Hepatocyte (in vitro differentiated cells): ENCODE data around the gene TNNT3. TPM values are rescaled to one million over a fixed set of nuclear protein-coding genes. Genes with fewer than 3 reads are reported as not detected.

Experiments
- DNase-seq: peaks from one replicate; pipeline ENCODE4 v3.0.0-alpha.2; 2016; ENCODE audit warnings: low spot score
- H2AFZ ChIP-seq: fragments of 200-600 bp; sonication (generic); 2 replicates; pipeline ENCODE4 v1.6.0; 2016; ENCODE audit warnings: antibody characterized with exemption, mild to moderate bottlenecking
- H3K27ac ChIP-seq: fragments of 200-600 bp; sonication (generic); 2 replicates; pipeline ENCODE4 v1.5.1; 2016; ENCODE audit warnings: mild to moderate bottlenecking
- H3K27me3 ChIP-seq: fragments of 200-600 bp; sonication (generic); 2 replicates; pipeline ENCODE4 v1.6.1; 2016
- H3K36me3 ChIP-seq: fragments of 200-600 bp; sonication (generic); replicated peaks from 2 replicates; pipeline ENCODE4 v1.5.1; 2016; ENCODE audit warnings: low read depth; ENCODE audit not compliant: insufficient read depth
- H3K4me1 ChIP-seq: fragments of 200-600 bp; sonication (generic); 2 replicates; pipeline ENCODE4 v1.5.1; 2016; ENCODE audit warnings: mild to moderate bottlenecking, moderate library complexity; ENCODE audit not compliant: insufficient read depth
- H3K4me2 ChIP-seq: fragments of 200-600 bp; sonication (generic); 2 replicates; pipeline ENCODE4 v1.6.0; 2016
- H3K4me3 ChIP-seq: fragments of 200-600 bp; sonication (generic); 2 replicates; pipeline ENCODE4 v1.5.1; 2016; ENCODE audit warnings: mild to moderate bottlenecking
- H3K79me2 ChIP-seq: fragments of 200-600 bp; sonication (generic); 2 replicates; pipeline ENCODE4 v1.6.0; 2017; ENCODE audit warnings: mild to moderate bottlenecking
- H3K9me2 ChIP-seq: fragments of 200-600 bp; sonication (generic); replicated peaks from 2 replicates; pipeline ENCODE4 v1.6.0; 2017; ENCODE audit warnings: mild to moderate bottlenecking; ENCODE audit not compliant: insufficient read depth
- H3K9me3 ChIP-seq: fragments of 200-600 bp; sonication (generic); 2 replicates; pipeline ENCODE4 v1.5.1; 2016; ENCODE audit warnings: low read depth, mild to moderate bottlenecking
- H4K20me1 ChIP-seq: fragments of 200-600 bp; sonication (generic); 2 replicates; pipeline ENCODE4 v1.6.0; 2016; ENCODE audit warnings: mild to moderate bottlenecking; ENCODE audit not compliant: insufficient read depth, poor library complexity, severe bottlenecking
- EZH2 ChIP-seq: fragments of 200-600 bp; sonication (generic); IDR thresholded peaks from 2 replicates; pipeline ENCODE4 v1.6.1; 2016; ENCODE audit warnings: antibody characterized with exemption, mild to moderate bottlenecking, borderline replicate concordance
- EZH2phosphoT487 ChIP-seq: fragments of 200-600 bp; sonication (generic); IDR thresholded peaks from one replicate; pipeline ENCODE4 v1.6.1; 2018; ENCODE audit warnings: antibody characterized with exemption, mild to moderate bottlenecking, low read depth, moderate library complexity; ENCODE audit not compliant: unreplicated experiment, severe bottlenecking
- WGBS: methylation state at CpG from one replicate; pipeline ENCODE4 v1.1.6; 2016; ENCODE audit warnings: low lambda C conversion rate; ENCODE audit errors: missing lambda C conversion rate; 5-methylcytosine and 5-hydroxymethylcytosine counted together
- polyA plus RNA-seq: library from polyadenylated mRNA; unstranded; fragments of >200 nt; fragmentation: Nextera tagmentation; extraction: Ambion mirVana; gene quantifications from 2 replicates; pipeline ENCODE4 v1.2.1, GENCODE V29; 2016
- total RNA-seq: library from RNA; depleted of rRNA; stranded (reverse); fragments of >200 nt; gene quantifications from 2 replicates; pipeline ENCODE4 v1.2.3, GENCODE V29; 2014
- TF ChIP-seq, protein P1 (sequence below): fragments of 200-600 bp; sonication (generic); IDR thresholded peaks from 2 replicates; pipeline ENCODE4 v1.5.1; 2016; ENCODE audit warnings: antibody characterized with exemption, mild to moderate bottlenecking; ENCODE audit not compliant: poor library complexity

Gene TNNT3
- total and polyA plus RNA-seq, 2 experiments from 2014 or later, result 19.2 to 29.9 TPM

DNA sequence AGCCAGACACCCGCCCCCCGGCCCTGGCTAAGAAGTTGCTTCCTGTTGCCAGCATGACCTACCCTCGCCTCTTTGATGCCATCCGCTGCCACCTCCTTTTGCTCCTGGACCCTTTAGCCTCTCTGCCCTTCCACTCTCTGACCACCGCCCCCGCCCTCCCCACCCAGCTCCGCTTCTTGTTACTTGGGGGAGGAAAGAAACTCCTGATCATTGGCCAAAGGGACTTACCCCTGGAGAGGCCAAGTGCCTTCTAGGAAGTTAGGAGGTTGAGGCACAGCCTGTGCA is 27.7 kb upstream of the TNNT3 start, which contains the start of gene PRR33:
Gene PRR33, minus strand, starts transcription at position 65 of the 285 bp plus-strand sequence. CDS start 1,311 bp downstream, outside the sequence.
- Histone ChIP-seq H3K79me2 (no peaks in the 10 kb centered on the region), H3K4me3 (no peak within 1 kb of the TSS), H2AFZ (no peak within 1 kb of the TSS), H3K9me3 (no peaks in the 10 kb centered on the region), H3K4me2 (no peak within 1 kb of the TSS), H3K4me1 (no peaks in the 10 kb centered on the region), H3K36me3 (no peaks in the 10 kb centered on the region), H4K20me1 (no peaks in the 10 kb centered on the region), H3K27ac (no peak within 1 kb of the TSS), H3K27me3 (no peaks in the 10 kb centered on the region), H3K9me2 (no peaks in the 10 kb centered on the region)
- DNase-seq, result no peak
- no peak for TF ChIP-seq EZH2phosphoT487
- TF ChIP-seq, protein P1, sequence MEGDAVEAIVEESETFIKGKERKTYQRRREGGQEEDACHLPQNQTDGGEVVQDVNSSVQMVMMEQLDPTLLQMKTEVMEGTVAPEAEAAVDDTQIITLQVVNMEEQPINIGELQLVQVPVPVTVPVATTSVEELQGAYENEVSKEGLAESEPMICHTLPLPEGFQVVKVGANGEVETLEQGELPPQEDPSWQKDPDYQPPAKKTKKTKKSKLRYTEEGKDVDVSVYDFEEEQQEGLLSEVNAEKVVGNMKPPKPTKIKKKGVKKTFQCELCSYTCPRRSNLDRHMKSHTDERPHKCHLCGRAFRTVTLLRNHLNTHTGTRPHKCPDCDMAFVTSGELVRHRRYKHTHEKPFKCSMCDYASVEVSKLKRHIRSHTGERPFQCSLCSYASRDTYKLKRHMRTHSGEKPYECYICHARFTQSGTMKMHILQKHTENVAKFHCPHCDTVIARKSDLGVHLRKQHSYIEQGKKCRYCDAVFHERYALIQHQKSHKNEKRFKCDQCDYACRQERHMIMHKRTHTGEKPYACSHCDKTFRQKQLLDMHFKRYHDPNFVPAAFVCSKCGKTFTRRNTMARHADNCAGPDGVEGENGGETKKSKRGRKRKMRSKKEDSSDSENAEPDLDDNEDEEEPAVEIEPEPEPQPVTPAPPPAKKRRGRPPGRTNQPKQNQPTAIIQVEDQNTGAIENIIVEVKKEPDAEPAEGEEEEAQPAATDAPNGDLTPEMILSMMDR, result no peak
- no peak for TF ChIP-seq EZH2
- no CpG with 5 or more reads among the region's 7 CpGs for whole genome bisulfite sequencing

DNA sequence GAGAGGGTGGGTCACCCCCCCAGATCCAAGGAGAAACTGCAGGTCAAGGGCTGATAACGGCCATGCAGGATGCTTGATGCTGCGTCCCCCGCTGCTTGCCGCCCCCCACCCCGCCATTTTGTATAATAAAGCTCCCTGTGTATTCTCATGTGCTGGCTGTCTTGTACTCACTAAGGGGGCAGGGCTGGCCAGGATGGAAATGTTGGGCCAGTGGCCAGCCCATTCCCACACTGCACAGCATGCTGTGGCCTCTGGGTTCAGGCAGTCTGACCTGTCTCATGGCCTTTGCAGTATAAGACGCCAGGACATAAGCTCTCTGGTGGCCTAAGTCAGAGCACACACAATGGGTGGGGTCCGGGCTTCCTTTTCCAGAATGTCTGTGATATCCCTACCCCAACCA is 27.4 kb upstream of the TNNT3 start:
- Histone ChIP-seq H2AFZ (no peak overlapping the region), H3K4me1 (no peaks in the 10 kb centered on the region), H3K36me3 (no peaks in the 10 kb centered on the region), H3K9me3 (no peaks in the 10 kb centered on the region), H3K4me2 (no peak overlapping the region), H4K20me1 (no peaks in the 10 kb centered on the region), H3K27ac (no peak overlapping the region), H3K27me3 (no peaks in the 10 kb centered on the region), H3K9me2 (no peaks in the 10 kb centered on the region), H3K4me3 (no peak overlapping the region), H3K79me2 (no peaks in the 10 kb centered on the region)
- WGBS, result 93% methylated on average over 7 of the region's 7 CpGs
- no peak for DNase-seq
- TF ChIP-seq, protein P1, result no peak
- TF ChIP-seq EZH2phosphoT487 (no peak), EZH2 (no peak)

DNA sequence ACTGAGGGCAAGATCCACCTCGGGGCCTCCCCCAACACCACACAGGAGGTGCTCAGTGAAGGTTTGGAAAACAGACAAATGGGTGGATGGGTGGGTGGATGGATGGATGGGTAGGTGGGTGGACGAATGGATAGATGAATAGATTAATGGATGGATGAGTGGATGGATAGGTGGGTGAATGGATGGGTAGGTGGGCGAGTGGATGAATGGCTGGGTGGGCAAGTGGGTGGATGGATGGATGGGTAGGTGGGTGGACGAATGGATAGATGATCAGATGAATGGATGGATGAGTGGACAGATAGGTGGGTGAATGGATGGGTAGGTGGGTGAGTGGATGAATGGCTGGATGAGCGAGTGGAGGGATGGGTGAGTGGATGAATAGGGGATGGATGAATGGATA is 26.9 kb upstream of the TNNT3 start:
- DNase-seq, result no peak
- TF ChIP-seq EZH2 (no peak), EZH2phosphoT487 (no peak)
- TF ChIP-seq, protein P1, result no peak
- Histone ChIP-seq H3K36me3 (no peaks in the 10 kb centered on the region), H2AFZ (no peak overlapping the region), H4K20me1 (no peaks in the 10 kb centered on the region), H3K4me2 (no peak overlapping the region), H3K4me1 (no peaks in the 10 kb centered on the region), H3K9me3 (no peaks in the 10 kb centered on the region), H3K27ac (no peak overlapping the region), H3K9me2 (no peaks in the 10 kb centered on the region), H3K27me3 (no peaks in the 10 kb centered on the region), H3K4me3 (no peak overlapping the region), H3K79me2 (no peaks in the 10 kb centered on the region)
- WGBS, result 86% methylated on average over 4 of the region's 5 CpGs
